PC-9 (cell line): Measurements from ENCODE around the gene SNRNP35. TPM values are rescaled to one million over a fixed set of nuclear protein-coding genes. Genes with fewer than 3 reads are reported as not detected.

ENCODE experiments used
- BruUV-seq: library from RNA; stranded (reverse); fragments of 400-500 nt; replicated peaks from 2 replicates; lab custom pipeline; 2021; lab: Mats Ljungman, UMichigan
- CTCF ChIA-PET: fragments of 300-600 bp; sonication (Branson Sonifier 250); formaldehyde crosslinking; loops from one replicate; lab custom pipeline; 2022; ENCODE audit warnings: antibody characterized with exemption; lab: Charles Lee
- POLR2A ChIA-PET: fragments of 300-600 bp; sonication (Branson Sonifier 250); formaldehyde crosslinking; loops from one replicate; lab custom pipeline; 2022; ENCODE audit warnings: antibody characterized with exemption; ENCODE audit not compliant: unreplicated experiment; lab: Charles Lee
- DNase-seq, 2 experiments: peaks; one replicate each; pipeline versions ENCODE4 v3.0.0 to v3.0.0-alpha.2; 2015 to 2022; ENCODE audit warnings: mixed read lengths in 1 of 2
- H2AFZ ChIP-seq: fragments of 200-600 bp; sonication (generic); 2 replicates; pipeline ENCODE4 v1.8.1; 2017; ENCODE audit warnings: antibody characterized with exemption
- H3F3A ChIP-seq: fragments of 200-600 bp; sonication (generic); 2 replicates; pipeline ENCODE4 v1.8.1; 2017; ENCODE audit warnings: antibody characterized with exemption, mild to moderate bottlenecking, low read depth; ENCODE audit not compliant: insufficient read depth
- H3K27ac ChIP-seq: fragments of 200-600 bp; sonication (generic); 2 replicates; pipeline ENCODE4 v1.6.1; 2016; ENCODE audit warnings: mixed run types
- H3K27me3 ChIP-seq: fragments of 200-600 bp; sonication (generic); 2 replicates; pipeline ENCODE4 v1.6.1; 2016; ENCODE audit warnings: low read depth, mixed run types; ENCODE audit not compliant: insufficient read depth
- H3K36me3 ChIP-seq: fragments of 200-600 bp; sonication (generic); 2 replicates; pipeline ENCODE4 v1.6.1; 2016; ENCODE audit warnings: low read depth, mixed run types
- H3K4me1 ChIP-seq: fragments of 200-600 bp; sonication (generic); replicated peaks from 2 replicates; pipeline ENCODE4 v1.6.1; 2016; ENCODE audit warnings: mixed run types; ENCODE audit not compliant: insufficient read depth
- H3K4me2 ChIP-seq: fragments of 200-600 bp; sonication (generic); 2 replicates; pipeline ENCODE4 v1.6.1; 2017; ENCODE audit warnings: mixed run types
- H3K4me3 ChIP-seq: fragments of 200-600 bp; sonication (generic); 2 replicates; pipeline ENCODE4 v1.6.1; 2016; ENCODE audit warnings: mixed run types
- H3K79me2 ChIP-seq: fragments of 200-600 bp; sonication (generic); 2 replicates; pipeline ENCODE4 v1.6.1; 2017; ENCODE audit warnings: low read depth, mixed run types
- H3K9me2 ChIP-seq: fragments of 200-600 bp; sonication (generic); 2 replicates; pipeline ENCODE4 v1.8.1; 2017; ENCODE audit warnings: mild to moderate bottlenecking; ENCODE audit not compliant: insufficient read depth
- H3K9me3 ChIP-seq: fragments of 200-600 bp; sonication (generic); 2 replicates; pipeline ENCODE4 v1.8.1; 2016; ENCODE audit warnings: low read depth; ENCODE audit not compliant: insufficient read depth
- H4K20me1 ChIP-seq: fragments of 200-600 bp; sonication (generic); 2 replicates; pipeline ENCODE4 v1.8.1; 2017; ENCODE audit not compliant: insufficient read depth
- CTCF ChIP-seq: fragments of 200-600 bp; sonication (generic); conservative IDR thresholded peaks from 2 replicates; pipeline ENCODE4 v1.6.1; 2017; ENCODE audit warnings: mixed run types, antibody characterized with exemption, mild to moderate bottlenecking, moderate library complexity
- EZH2 ChIP-seq: fragments of 200-600 bp; sonication (generic); IDR thresholded peaks from 2 replicates; pipeline ENCODE4 v1.8.0; 2017; ENCODE audit warnings: antibody characterized with exemption, low read depth
- intact Hi-C: fragments of 100-400 bp; cut with micrococcal nuclease; formaldehyde crosslinking; loops from one replicate; pipeline ENCODE4 v1.10.0; 2022; ENCODE audit not compliant: unreplicated experiment
- total RNA-seq: library from RNA; stranded (reverse); gene quantifications from 2 replicates; pipeline ENCODE4 v1.2.3, GENCODE V29; 2021

SNRNP35 gene
- total RNA-seq, 1 experiment from 2014 or later, result 24.3 TPM

GRCh38 chr12:123483602-123484248, 25.8 kb downstream of the SNRNP35 start:
- H3K27me3 ChIP-seq, result no peaks in the 10 kb centered on the region
- no peaks in the 10 kb centered on the region for H3K4me1 ChIP-seq
- no peaks in the 10 kb centered on the region for H4K20me1 ChIP-seq
- no peaks in the 10 kb centered on the region for H3F3A ChIP-seq
- DNase-seq, result no peak
- H2AFZ ChIP-seq, result no peak overlapping the region
- POLR2A ChIA-PET, result interaction anchor here (0.6 kb wide), 2 partner anchors 36 to 44 kb away, joined by 3 read pairs; no protein-coding TSS in a partner anchor
- H3K27ac ChIP-seq, result no peak overlapping the region
- H3K9me2 ChIP-seq, result no peaks in the 10 kb centered on the region
- intact Hi-C loops, result no loop called here
- no peaks in the 10 kb centered on the region for H3K36me3 ChIP-seq
- no peak overlapping the region for H3K4me3 ChIP-seq
- H3K9me3 ChIP-seq, result no peaks in the 10 kb centered on the region
- CTCF ChIA-PET, result no interaction called here
- no peaks in the 10 kb centered on the region for H3K79me2 ChIP-seq
- no peak overlapping the region for H3K4me2 ChIP-seq
- no peak for TF ChIP-seq EZH2
- no TSS peak for BruUV-seq

GRCh38 chr12:123485756-123486155, 27.8 kb downstream of the SNRNP35 start:
- ChIA-PET POLR2A (no interaction called here), CTCF (no interaction called here)
- intact Hi-C loops, result no loop called here
- Histone ChIP-seq H3F3A (no peaks in the 10 kb centered on the region), H3K27me3 (no peaks in the 10 kb centered on the region), H4K20me1 (no peaks in the 10 kb centered on the region), H3K4me2 (no peak overlapping the region), H3K36me3 (no peaks in the 10 kb centered on the region), H3K4me1 (no peaks in the 10 kb centered on the region), H2AFZ (no peak overlapping the region), H3K79me2 (no peaks in the 10 kb centered on the region), H3K27ac (no peak overlapping the region), H3K9me2 (no peaks in the 10 kb centered on the region), H3K4me3 (no peak overlapping the region), H3K9me3 (no peaks in the 10 kb centered on the region)
- no TSS peak for BruUV-seq
- TF ChIP-seq CTCF (no peak), EZH2 (no peak)
- DNase-seq, result no peak

GRCh38 chr12:123487428-123487827, 29.5 kb downstream of the SNRNP35 start:
- Histone ChIP-seq H3K27ac (no peak overlapping the region), H2AFZ (no peak overlapping the region), H3K36me3 (no peaks in the 10 kb centered on the region), H3K4me2 (no peak overlapping the region), H3K4me3 (no peak overlapping the region), H3K9me2 (no peaks in the 10 kb centered on the region), H3K4me1 (no peaks in the 10 kb centered on the region), H3K9me3 (no peaks in the 10 kb centered on the region), H3F3A (no peaks in the 10 kb centered on the region), H3K79me2 (no peaks in the 10 kb centered on the region), H3K27me3 (no peaks in the 10 kb centered on the region), H4K20me1 (no peaks in the 10 kb centered on the region)
- intact Hi-C loops, result no loop called here
- no TSS peak for BruUV-seq
- no peak for TF ChIP-seq EZH2
- no peak for TF ChIP-seq CTCF
- CTCF ChIA-PET, result no interaction called here
- no peak for DNase-seq
- POLR2A ChIA-PET, result no interaction called here
